ENCODE measurements around the gene RBKS. TPM values are rescaled to one million over a fixed set of nuclear protein-coding genes. Genes with fewer than 3 reads are reported as not detected.
"Not testable (repeated sequence)": the region's sequence is repeated elsewhere in the genome, so short reads cannot be mapped to it uniquely, and the experiment has no call there.

The RBKS gene
- total and polyA plus RNA-seq, 8 donors = 1.5 to 3.9 (median 2.4) TPM

- ATAC-seq (no peak), DNase-seq (no peak), FAIRE-seq (no peak)
- no peak for TF ChIP-seq CTCF (IDR thresholded peaks at IDR 0.05)
- intact Hi-C loops (cut with DNase I) = loop anchor here in 1 of 3 donors (10.0 kb wide), 1 partner anchor 50 kb away; no protein-coding TSS in a partner anchor
- Histone ChIP-seq H3K36me3 (no peaks in the 10 kb centered on the region), H3K27ac (peak overlapping the region in 2 of 4 donors; percentile 34 to 35), H3K4me1 (peaks cover 9 to 22% (median 12%) of the 10 kb centered on the region in 3 donors), H3K4me3 (peak overlapping the region in 1 of 4 donors; percentile 46), H3K27me3 (no peaks in the 10 kb centered on the region), H3K9me3 (no peaks in the 10 kb centered on the region)
- WGBS, 2 donors = 78 to 87% methylated on average over 5 of the region's 5 CpGs
Observed at GRCh38 chr2:27754831-27755230, 135.4 kb downstream of the RBKS start.

- intact Hi-C loops (cut with DNase I) = loop anchor here in 1 of 3 donors (10.0 kb wide), 1 partner anchor 49 kb away; no protein-coding TSS in a partner anchor
- 25 to 31% methylated on average over 4 of the region's 4 CpGs for WGBS, 2 donors
- peak overlapping the region in 2 of 4 donors; percentile 98 for H3K27ac ChIP-seq
- H3K4me1 ChIP-seq = peaks cover 9 to 22% (median 12%) of the 10 kb centered on the region in 3 donors
- FAIRE-seq = no peak
- H3K36me3 ChIP-seq = no peaks in the 10 kb centered on the region
- peak; percentile 45 to 70 (median 64) for TF ChIP-seq CTCF (IDR thresholded peaks at IDR 0.05)
- no peaks in the 10 kb centered on the region for H3K27me3 ChIP-seq
- no peaks in the 10 kb centered on the region for H3K9me3 ChIP-seq
- peak; percentile 77 to 91 (median 87) for DNase-seq
- ATAC-seq = peak; percentile 80 to 90 (median 84)
- peak overlapping the region in 1 of 4 donors; percentile 46 for H3K4me3 ChIP-seq
Observed at GRCh38 chr2:27754138-27754588, 136.0 kb downstream of the RBKS start.

GRCh38 chr2:27752551-27753237, 137.5 kb downstream of the RBKS start:
- H3K4me3 ChIP-seq = peak overlapping the region in 3 of 4 donors; percentile 7 to 46 (median 42)
- ATAC-seq (peak; percentile 79 to 88 (median 86)), FAIRE-seq (no peak)

GRCh38 chr2:27751377-27751776, 138.8 kb downstream of the RBKS start:
- Histone ChIP-seq H3K4me3 (no peak overlapping the region), H3K36me3 (no peaks in the 10 kb centered on the region), H3K4me1 (peaks cover 9 to 17% (median 9%) of the 10 kb centered on the region in 3 donors), H3K27me3 (no peaks in the 10 kb centered on the region), H3K9me3 (no peaks in the 10 kb centered on the region), H3K27ac (no peak overlapping the region)
- ATAC-seq = no peak
- TF ChIP-seq CTCF (IDR thresholded peaks at IDR 0.05) = no peak
- intact Hi-C loops (cut with DNase I) = loop anchor here in 1 of 3 donors (10.0 kb wide), 1 partner anchor 47 kb away; no protein-coding TSS in a partner anchor
- no peak for FAIRE-seq
- DNase-seq = no peak
- 87 to 92% methylated on average over 6 of the region's 6 CpGs for WGBS, 2 donors

More at GRCh38 chr2:27752551-27753237, 137.5 kb downstream of the RBKS start:
- TF ChIP-seq CTCF (IDR thresholded peaks at IDR 0.05) = no peak
- 14 to 15% methylated on average over 16 of the region's 16 CpGs for WGBS, 2 donors
- DNase-seq = peak in 5 of 6 donors; percentile 54 to 78 (median 72)
- H3K36me3 ChIP-seq = no peaks in the 10 kb centered on the region
- no peaks in the 10 kb centered on the region for H3K9me3 ChIP-seq
- intact Hi-C loops (cut with DNase I) = loop anchor here in 1 of 3 donors (10.0 kb wide), 1 partner anchor 48 kb away; no protein-coding TSS in a partner anchor
- peak overlapping the region; percentile 51 to 98 (median 88) for H3K27ac ChIP-seq
- H3K4me1 ChIP-seq = peaks cover 9 to 22% (median 12%) of the 10 kb centered on the region in 3 donors
- no peaks in the 10 kb centered on the region for H3K27me3 ChIP-seq

- H3K27ac ChIP-seq; H3K4me3 ChIP-seq; H3K27me3 ChIP-seq; H3K4me1 ChIP-seq; intact Hi-C loops (cut with DNase I); H3K9me3 ChIP-seq; ATAC-seq; DNase-seq; FAIRE-seq; H3K36me3 ChIP-seq: not testable (repeated sequence)
- 82 to 90% methylated on average over 2 of the region's 2 CpGs for WGBS, 2 donors
Observed at GRCh38 chr2:27748803-27749554, 141.2 kb downstream of the RBKS start.
